ENCODE measurements around the gene MYOM1.
"Not testable (repeated sequence)": the region's sequence is repeated elsewhere in the genome, so short reads cannot be mapped to it uniquely, and the experiment has no call there.

Gene MYOM1

GRCh38 chr18:3073353-3073752, 146.4 kb downstream of the MYOM1 start:
- not testable (repeated sequence) for DNase-seq

- no peak for DNase-seq
Observed at GRCh38 chr18:3071676-3072075, 148.1 kb downstream of the MYOM1 start.

- no peak for DNase-seq
Observed at GRCh38 chr18:3069671-3070433, 149.9 kb downstream of the MYOM1 start.

DNA sequence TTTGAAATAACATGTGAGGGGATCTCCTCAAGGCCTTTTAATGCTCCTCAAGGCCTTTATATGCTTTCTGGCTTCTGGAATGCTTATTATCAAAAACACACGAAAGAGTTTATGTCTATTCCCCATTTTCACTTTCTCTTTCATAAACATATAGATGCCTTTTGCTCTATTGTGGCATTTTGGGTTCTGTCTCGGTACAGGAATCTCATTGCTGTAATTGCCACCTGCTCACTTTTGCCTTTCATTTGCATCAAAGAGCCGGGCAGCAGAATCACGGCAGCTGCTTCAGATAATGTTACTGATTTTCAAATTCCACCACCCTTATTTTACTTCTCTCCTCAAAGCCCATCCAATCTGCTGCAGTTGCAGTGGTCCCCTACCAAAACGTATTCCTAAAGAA, 152.0 kb downstream of the MYOM1 start:
- DNase-seq = no peak

- no peak for DNase-seq
Observed at GRCh38 chr18:3067165-3067661, 152.6 kb downstream of the MYOM1 start.

DNA sequence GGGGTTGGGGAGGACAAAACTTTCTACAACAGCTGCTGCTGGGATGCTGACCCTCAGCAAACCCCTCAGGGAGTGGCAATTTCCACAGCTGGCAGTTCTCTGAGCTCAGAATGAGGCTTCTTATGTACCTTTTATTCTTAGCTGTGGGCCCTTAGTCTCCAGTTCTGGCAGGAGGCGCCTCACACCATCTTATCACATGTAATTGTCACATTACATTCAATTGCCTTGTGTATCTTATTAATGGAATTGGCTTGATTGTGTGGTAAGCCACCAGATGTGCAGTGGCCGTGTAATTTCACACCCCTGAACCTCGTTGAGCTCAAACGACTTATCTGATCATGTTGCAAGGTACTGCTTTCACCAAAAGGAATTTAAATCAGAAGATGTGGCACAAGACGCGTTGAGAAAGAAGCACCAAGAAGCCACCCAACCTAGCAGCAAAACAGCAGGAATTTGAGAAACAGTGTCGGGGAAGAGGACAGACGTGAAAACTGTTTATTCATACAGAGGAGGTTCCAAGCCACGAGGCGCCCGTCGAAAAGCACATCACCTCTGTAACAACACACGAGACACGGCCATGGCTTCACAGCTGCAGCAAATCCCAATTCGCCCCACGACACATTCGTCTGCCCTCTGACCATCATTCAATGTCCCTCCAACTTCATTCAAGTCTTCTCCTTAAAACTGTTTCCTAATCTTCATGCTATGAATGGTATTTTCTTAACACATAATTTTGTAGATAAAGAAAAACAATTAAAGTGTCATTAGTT, 153.2 kb downstream of the MYOM1 start:
- no peak for DNase-seq

DNA sequence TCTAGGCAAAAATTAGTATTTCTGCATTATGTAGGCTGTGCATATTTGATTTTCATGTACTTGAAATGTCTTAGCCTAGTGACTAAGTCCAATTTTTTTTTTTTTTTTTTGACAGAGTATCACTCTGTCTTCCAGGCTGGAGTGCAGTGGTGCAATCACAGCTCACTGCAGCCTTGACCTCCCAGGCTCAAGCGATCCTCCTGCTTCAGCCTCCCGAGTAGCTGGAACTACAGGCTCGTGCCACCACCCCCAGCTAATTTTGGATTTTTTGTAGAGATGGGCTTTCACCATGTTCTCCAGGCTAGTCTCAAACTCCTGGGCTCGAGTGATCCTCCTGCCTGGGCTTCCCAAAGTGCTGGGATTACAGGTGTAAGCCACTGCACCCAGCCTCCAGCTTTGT, 156.0 kb downstream of the MYOM1 start:
- DNase-seq = not testable (repeated sequence)

DNA sequence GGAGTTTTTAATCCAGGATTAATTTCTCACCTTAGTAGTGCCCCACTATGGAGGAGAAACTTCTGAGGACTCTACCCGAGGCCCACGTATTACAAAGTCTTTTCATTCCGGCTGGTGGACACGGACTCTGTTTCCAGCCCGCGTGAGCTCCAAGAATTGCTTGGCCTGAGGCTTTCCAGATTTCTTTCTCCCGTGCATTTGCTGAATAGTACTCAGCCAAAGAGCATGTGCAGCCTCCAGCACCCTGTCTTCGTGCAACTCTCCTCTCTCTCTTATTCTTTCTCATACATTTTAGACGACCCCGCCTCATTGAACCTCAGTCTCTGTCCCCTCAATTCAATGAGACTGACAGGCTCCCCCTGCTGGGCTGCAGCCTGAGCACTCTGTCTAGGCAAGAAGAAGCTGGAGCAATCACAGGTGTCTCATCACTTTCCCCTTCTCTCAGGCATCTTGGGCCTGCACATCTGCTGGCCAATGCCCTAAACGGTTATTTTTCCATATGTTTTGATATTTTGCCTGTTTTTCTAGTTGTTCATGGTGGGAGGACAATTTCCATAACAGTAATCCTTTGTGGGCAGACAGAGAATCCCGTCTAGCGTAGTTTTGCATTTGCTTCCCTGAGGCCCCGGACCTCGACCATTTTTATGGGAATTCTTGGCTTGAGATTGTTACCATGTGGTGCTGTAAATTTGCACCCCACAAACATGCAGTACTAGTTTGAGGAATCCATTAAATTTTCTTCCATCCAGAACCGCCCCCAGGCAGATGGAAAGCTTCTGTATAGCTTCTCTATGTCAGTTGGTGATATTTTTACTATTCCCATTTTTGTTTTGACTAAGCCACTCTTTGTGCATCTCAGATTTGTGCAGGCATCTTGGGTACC, 156.7 kb downstream of the MYOM1 start:
- peak; percentile 75 for DNase-seq

DNA sequence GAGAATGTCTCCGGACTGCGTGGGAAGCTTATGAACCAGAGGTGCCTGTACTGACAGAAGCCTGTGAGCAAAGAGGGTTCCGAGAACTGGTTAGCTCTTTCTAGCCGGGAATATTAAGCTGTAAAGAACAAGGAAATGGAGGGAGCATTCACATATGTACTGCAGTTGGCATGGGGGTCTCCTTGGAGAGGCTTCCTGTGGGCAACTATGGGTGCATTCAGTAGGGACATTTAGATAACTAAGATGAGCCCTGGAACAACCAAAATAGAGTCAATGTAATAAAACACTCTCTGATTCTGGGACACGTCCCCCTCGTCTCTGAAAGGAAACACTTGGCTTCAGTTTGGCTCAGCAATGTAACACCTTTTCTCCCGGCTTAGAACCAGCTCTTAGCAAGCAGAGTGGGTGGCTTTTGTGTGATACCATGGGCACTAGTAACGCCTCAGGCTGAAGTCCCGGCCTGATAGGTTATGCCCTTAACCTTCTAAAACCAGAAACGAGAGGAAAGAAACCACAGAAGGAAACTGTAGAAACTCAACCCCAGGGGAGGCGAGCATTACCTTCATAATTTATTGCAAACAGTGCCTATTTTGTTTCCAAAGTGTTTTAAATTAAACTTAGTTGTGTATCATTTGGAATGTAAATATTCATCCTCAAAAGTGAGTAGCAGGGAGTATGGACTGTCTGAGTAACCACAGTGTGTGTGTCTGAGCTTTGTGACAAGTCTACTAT, 158.0 kb downstream of the MYOM1 start:
- peak; percentile 33 for DNase-seq

- DNase-seq = peak; percentile 53
Observed at GRCh38 chr18:3060667-3061580, 158.8 kb downstream of the MYOM1 start.

DNA sequence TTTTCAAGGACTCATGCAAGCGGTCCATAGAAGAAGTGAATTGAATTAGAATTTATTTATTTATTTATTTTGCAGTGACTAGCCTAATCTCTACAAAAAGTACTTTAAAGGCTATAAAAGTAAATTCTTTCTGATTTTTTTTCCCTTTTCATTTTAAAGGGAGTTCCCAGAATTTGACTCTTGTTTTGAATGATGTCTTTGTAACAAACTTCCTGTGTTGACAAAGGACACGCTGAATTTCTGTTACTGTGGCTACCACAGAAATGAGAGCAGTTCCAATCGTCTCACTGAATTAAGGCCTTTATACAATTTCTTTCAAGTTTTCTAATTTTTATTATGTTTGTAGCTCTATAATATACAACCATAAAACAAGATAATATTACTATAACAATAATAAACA, 160.5 kb downstream of the MYOM1 start:
- no peak for DNase-seq

GRCh38 chr18:3058328-3059191, 161.2 kb downstream of the MYOM1 start:
- DNase-seq = no peak

- no peak for DNase-seq
Observed at GRCh38 chr18:3057526-3057925, 162.2 kb downstream of the MYOM1 start.

GRCh38 chr18:3056311-3056710, 163.5 kb downstream of the MYOM1 start:
- no peak for DNase-seq

GRCh38 chr18:3055816-3056215, 164.0 kb downstream of the MYOM1 start:
- no peak for DNase-seq

GRCh38 chr18:3055186-3055728, 164.5 kb downstream of the MYOM1 start:
- no peak for DNase-seq

GRCh38 chr18:3054780-3055179, 165.0 kb downstream of the MYOM1 start:
- DNase-seq = no peak

- no peak for DNase-seq
Observed at GRCh38 chr18:3054214-3054613, 165.6 kb downstream of the MYOM1 start.

- DNase-seq = no peak
Observed at GRCh38 chr18:3053081-3053480, 166.7 kb downstream of the MYOM1 start.

DNA sequence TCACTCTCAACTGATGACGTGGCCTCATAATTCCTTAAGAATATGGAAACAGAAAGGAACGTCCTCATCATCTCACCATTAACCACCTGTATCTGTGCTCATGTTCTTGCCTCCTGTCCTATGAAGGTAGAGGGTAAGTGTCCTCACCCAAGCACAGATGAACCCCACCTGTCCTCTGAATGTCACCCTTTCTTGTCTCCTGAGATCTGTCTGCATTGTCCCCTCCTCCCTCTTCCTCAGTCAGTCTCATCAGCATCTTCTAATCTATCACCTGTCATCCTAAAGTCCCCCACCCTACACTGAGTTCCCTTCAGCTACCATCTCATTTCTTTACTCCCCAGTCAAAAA, 167.4 kb downstream of the MYOM1 start:
- DNase-seq = no peak

All from activated T-cell treated with anti-CD3 and anti-CD28 coated beads, Interleukin-2, amount 50 U/mL, for 1 hour (primary cell).